NCI-H82 (cell line): ENCODE data around the gene CCDC97.

ENCODE experiments used
- DNase-seq: peaks from one replicate; lab custom pipeline; 2025; lab: John Stamatoyannopoulos, UW

CCDC97 gene

GRCh38 chr19:41320185-41320518 lies 10.2 kb downstream of the CCDC97 start:
- no peak for DNase-seq

- DNase-seq, result no peak
Observed at GRCh38 chr19:41320568-41320967, 10.6 kb downstream of the CCDC97 start.

- DNase-seq, result no peak
Observed at GRCh38 chr19:41321204-41321599, 11.2 kb downstream of the CCDC97 start.

- peak; percentile 56 for DNase-seq
Observed at GRCh38 chr19:41321600-41322270, 11.8 kb downstream of the CCDC97 start.

GRCh38 chr19:41322451-41322850 lies 12.5 kb downstream of the CCDC97 start:
- no peak for DNase-seq

- no peak for DNase-seq
Observed at GRCh38 chr19:41323023-41323422, 13.1 kb downstream of the CCDC97 start.

GRCh38 chr19:41323430-41324125 lies 13.6 kb downstream of the CCDC97 start:
- no peak for DNase-seq

- DNase-seq, result no peak
Observed at GRCh38 chr19:41324231-41324702, 14.3 kb downstream of the CCDC97 start.

- DNase-seq, result peak; percentile 42
Observed at GRCh38 chr19:41324921-41325639, 15.1 kb downstream of the CCDC97 start.

- DNase-seq, result no peak
Observed at GRCh38 chr19:41325640-41325946, 15.6 kb downstream of the CCDC97 start.

GRCh38 chr19:41325947-41326706 lies 16.2 kb downstream of the CCDC97 start:
- DNase-seq, result no peak

- no peak for DNase-seq
Observed at GRCh38 chr19:41327076-41327575, 17.2 kb downstream of the CCDC97 start.

GRCh38 chr19:41327576-41328156 lies 17.7 kb downstream of the CCDC97 start:
- no peak for DNase-seq

GRCh38 chr19:41328157-41328841 lies 18.3 kb downstream of the CCDC97 start:
- no peak for DNase-seq

- DNase-seq, result no peak
Observed at GRCh38 chr19:41328842-41329225, 18.9 kb downstream of the CCDC97 start.

GRCh38 chr19:41330481-41330880 lies 20.5 kb downstream of the CCDC97 start:
- no peak for DNase-seq

GRCh38 chr19:41330946-41331678 lies 21.1 kb downstream of the CCDC97 start:
- peak; percentile 43 for DNase-seq

- no peak for DNase-seq
Observed at GRCh38 chr19:41332000-41332399, 22.0 kb downstream of the CCDC97 start.

GRCh38 chr19:41332468-41332867 lies 22.5 kb downstream of the CCDC97 start:
- no peak for DNase-seq

GRCh38 chr19:41334793-41335192 lies 24.8 kb downstream of the CCDC97 start:
- DNase-seq, result no peak

- DNase-seq, result no peak
Observed at GRCh38 chr19:41335467-41335866, 25.5 kb downstream of the CCDC97 start.
